BE2C (cell line): Measurements from ENCODE around the gene ADGRB3.

Experiments
- DNase-seq: peaks from one replicate; pipeline ENCODE4 v3.0.0-alpha.2; 2020
- H3K27me3 ChIP-seq: fragments of 250-450 bp; sonication (Bioruptor Pico); 2 replicates; pipeline ENCODE4 v1.5.1; 2020; ENCODE audit warnings: mild to moderate bottlenecking
- H3K36me3 ChIP-seq: fragments of 250-450 bp; sonication (Bioruptor Pico); 2 replicates; pipeline ENCODE4 v1.5.1; 2020; ENCODE audit warnings: mild to moderate bottlenecking
- H3K4me1 ChIP-seq: fragments of 250-450 bp; sonication (Bioruptor Pico); 2 replicates; pipeline ENCODE4 v1.5.1; 2020
- H3K4me3 ChIP-seq: 2 replicates; pipeline ENCODE4 v1.5.1; 2011; ENCODE audit warnings: low read depth, low read length
- H3K9me3 ChIP-seq: fragments of 250-450 bp; sonication (Bioruptor Pico); 2 replicates; pipeline ENCODE4 v1.5.1; 2020
- CTCF ChIP-seq: IDR thresholded peaks from 2 replicates; pipeline ENCODE4 v1.5.1; 2012; ENCODE audit warnings: mild to moderate bottlenecking, low read depth, low read length

Gene ADGRB3

GRCh38 chr6:69026243-69026642 is 391.2 kb downstream of the ADGRB3 start:
- DNase-seq: no peak
- Histone ChIP-seq H3K9me3 (no peaks in the 10 kb centered on the region; the same call in 1 of the 2 replicates), H3K4me1 (no peaks in the 10 kb centered on the region), H3K36me3 (no peaks in the 10 kb centered on the region), H3K27me3 (no peaks in the 10 kb centered on the region), H3K4me3 (no peak overlapping the region)
- no peak for TF ChIP-seq CTCF

GRCh38 chr6:69026715-69027114 is 391.6 kb downstream of the ADGRB3 start:
- no peak for DNase-seq

GRCh38 chr6:69027861-69028260 is 392.8 kb downstream of the ADGRB3 start:
- TF ChIP-seq CTCF: no peak
- Histone ChIP-seq H3K9me3 (no peaks in the 10 kb centered on the region; the same call in 1 of the 2 replicates), H3K27me3 (no peaks in the 10 kb centered on the region), H3K4me1 (no peaks in the 10 kb centered on the region), H3K36me3 (no peaks in the 10 kb centered on the region), H3K4me3 (no peak overlapping the region)
- DNase-seq: no peak

More at GRCh38 chr6:69026715-69027114, 391.6 kb downstream of the ADGRB3 start:
- Histone ChIP-seq H3K27me3 (no peaks in the 10 kb centered on the region), H3K4me3 (no peak overlapping the region), H3K9me3 (no peaks in the 10 kb centered on the region; the same call in 1 of the 2 replicates), H3K4me1 (no peaks in the 10 kb centered on the region), H3K36me3 (no peaks in the 10 kb centered on the region)
- TF ChIP-seq CTCF: no peak

GRCh38 chr6:69038841-69039240 is 403.8 kb downstream of the ADGRB3 start:
- Histone ChIP-seq H3K9me3 (no peaks in the 10 kb centered on the region), H3K27me3 (no peaks in the 10 kb centered on the region), H3K36me3 (no peaks in the 10 kb centered on the region; the same call in 1 of the 2 replicates), H3K4me3 (no peak overlapping the region), H3K4me1 (peaks cover 3% of the 10 kb centered on the region; the same call in 1 of the 2 replicates)
- no peak for DNase-seq
- TF ChIP-seq CTCF: no peak

- no peaks in the 10 kb centered on the region; the same call in 1 of the 2 replicates for H3K36me3 ChIP-seq
- H3K4me1 ChIP-seq: peaks cover 3% of the 10 kb centered on the region
- no peak overlapping the region for H3K4me3 ChIP-seq
- TF ChIP-seq CTCF: no peak
- H3K27me3 ChIP-seq: no peaks in the 10 kb centered on the region
- no peaks in the 10 kb centered on the region for H3K9me3 ChIP-seq
- no peak for DNase-seq
Observed at GRCh38 chr6:69042297-69042696, 407.2 kb downstream of the ADGRB3 start.

- no peak for DNase-seq
- no peaks in the 10 kb centered on the region for H3K27me3 ChIP-seq
- no peak for TF ChIP-seq CTCF
- peaks cover 3% of the 10 kb centered on the region for H3K4me1 ChIP-seq
- no peaks in the 10 kb centered on the region; the same call in 1 of the 2 replicates for H3K36me3 ChIP-seq
- no peaks in the 10 kb centered on the region for H3K9me3 ChIP-seq
- H3K4me3 ChIP-seq: no peak overlapping the region
Observed at GRCh38 chr6:69044534-69044933, 409.5 kb downstream of the ADGRB3 start.
